HG02623 (cell line): Measurements from ENCODE around the gene KLRD1.
"Not testable (repeated sequence)": the region's sequence is repeated elsewhere in the genome, so short reads cannot be mapped to it uniquely, and the experiment has no call there.

Source experiments
- ATAC-seq: cut with Tn5 transposase; IDR thresholded peaks from one replicate; pipeline ENCODE4 v1.9.1; 2021; ENCODE audit warnings: moderate library complexity; ENCODE audit not compliant: unreplicated experiment

Gene KLRD1, protein sequence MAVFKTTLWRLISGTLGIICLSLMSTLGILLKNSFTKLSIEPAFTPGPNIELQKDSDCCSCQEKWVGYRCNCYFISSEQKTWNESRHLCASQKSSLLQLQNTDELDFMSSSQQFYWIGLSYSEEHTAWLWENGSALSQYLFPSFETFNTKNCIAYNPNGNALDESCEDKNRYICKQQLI

DNA sequence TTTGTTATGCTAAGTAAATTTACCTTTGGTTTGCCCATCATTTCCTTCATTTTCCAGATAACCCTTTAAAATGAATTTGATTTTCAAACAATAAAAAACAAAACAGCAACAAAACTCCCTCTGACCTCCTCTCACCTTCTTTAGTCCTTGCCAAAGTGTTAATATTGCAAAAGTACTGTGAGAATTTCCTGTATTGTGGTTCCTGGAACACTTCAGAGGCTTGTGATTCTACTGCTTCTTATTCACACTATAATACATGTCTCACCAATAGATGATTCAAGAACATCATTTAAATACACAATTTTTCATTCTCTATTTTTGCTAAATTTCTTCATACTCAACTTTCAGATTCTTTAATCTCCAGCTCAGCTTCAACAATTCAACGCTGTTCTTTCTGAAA lies at the start of gene KLRD1:
KLRD1 (plus strand) TSS at position 241 of the 400 bp plus-strand sequence. CDS start 208 bp downstream, outside the sequence.
- ATAC-seq: no peak

- no peak for ATAC-seq
Observed at GRCh38 chr12:10260927-10261326, 46.7 kb upstream of the KLRD1 start.

GRCh38 chr12:10268037-10268436 lies 39.6 kb upstream of the KLRD1 start:
- ATAC-seq: no peak

- ATAC-seq: no peak
Observed at GRCh38 chr12:10272467-10272866, 35.2 kb upstream of the KLRD1 start.

DNA sequence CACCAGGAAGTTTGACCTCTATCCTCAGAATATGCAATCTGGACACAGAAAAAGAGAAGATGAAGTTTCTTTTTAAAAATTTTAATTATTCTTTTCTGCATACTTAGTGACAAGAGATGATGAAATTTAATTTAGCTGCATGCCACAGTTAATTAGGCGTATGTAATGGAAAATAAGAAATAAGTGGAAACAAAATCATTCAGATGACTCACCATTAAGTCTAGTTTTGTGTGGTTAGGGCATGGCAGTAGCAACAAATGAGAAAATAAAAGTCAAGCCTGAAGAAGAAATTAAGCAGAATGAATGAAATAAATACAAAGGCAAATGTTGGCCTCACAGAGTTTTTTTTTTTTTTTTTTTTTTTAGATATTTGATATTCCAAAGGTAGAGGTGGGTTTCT lies 30.9 kb upstream of the KLRD1 start:
- no peak for ATAC-seq

GRCh38 chr12:10278104-10278503 lies 29.6 kb upstream of the KLRD1 start:
- no peak for ATAC-seq

DNA sequence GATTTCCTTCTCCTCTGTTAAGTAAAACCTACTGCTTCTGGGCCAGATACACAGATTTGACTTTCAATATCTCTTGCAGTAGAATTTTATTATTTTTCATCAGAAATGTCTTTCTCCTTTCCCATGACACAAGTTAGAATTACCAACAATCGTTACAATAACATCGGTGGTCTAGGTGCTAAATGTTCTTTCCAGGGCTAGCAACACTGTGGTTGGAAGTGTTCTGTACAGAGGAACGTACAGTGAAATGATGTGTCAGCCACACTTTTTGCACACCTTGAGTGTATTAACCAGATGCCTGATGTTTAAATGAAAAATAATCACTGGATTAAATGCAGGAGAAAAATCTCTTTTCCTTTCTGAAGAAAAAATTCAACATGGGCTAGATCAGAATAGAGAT lies 27.7 kb upstream of the KLRD1 start:
- no peak for ATAC-seq

DNA sequence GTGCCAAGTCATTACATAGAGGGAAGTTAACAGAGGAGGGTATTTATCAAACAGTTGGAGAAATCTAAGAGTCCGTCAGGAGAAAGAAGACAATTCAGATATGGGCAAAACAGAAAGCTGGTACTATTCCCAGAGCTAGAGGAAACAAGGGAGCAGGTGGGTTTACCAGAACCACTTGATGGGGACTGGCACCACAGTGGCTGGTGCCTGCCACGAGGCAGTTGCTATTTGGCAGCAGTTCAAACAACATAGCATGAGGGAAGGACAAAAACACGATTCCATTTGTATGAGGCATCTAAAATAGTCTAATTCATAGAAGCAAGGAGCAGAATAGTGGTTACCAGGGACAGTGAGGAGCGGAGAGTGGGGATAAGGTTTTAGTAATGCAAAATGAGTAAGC lies 24.6 kb upstream of the KLRD1 start:
- ATAC-seq: no peak

DNA sequence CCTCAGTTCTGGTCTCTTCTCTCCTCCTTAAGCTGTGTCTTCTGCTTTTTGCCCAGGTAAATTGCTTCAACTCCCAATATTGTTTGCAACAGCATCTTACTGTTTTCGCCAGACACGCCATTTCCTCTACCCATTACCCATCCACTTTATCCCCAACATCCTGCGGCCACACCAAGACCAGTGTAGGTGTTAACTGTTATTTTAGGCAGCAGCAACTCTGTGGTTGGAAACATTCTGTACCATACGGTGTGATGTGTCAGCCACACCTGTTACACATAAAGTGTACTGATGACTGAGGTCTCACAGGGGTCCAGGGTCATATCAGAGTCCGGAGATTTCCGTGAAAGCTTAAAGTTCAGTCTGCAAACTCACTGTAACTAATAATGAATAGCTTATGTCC lies 21.8 kb upstream of the KLRD1 start:
- ATAC-seq: no peak

- ATAC-seq: no peak
Observed at GRCh38 chr12:10289005-10289754, 18.5 kb upstream of the KLRD1 start.

GRCh38 chr12:10291030-10291429 lies 16.6 kb upstream of the KLRD1 start:
- ATAC-seq: no peak

- ATAC-seq: no peak
Observed at GRCh38 chr12:10293151-10293550, 14.5 kb upstream of the KLRD1 start.

- ATAC-seq: no peak
Observed at GRCh38 chr12:10293570-10294227, 14.0 kb upstream of the KLRD1 start.

GRCh38 chr12:10301103-10301502 lies 6.6 kb upstream of the KLRD1 start:
- ATAC-seq: no peak

DNA sequence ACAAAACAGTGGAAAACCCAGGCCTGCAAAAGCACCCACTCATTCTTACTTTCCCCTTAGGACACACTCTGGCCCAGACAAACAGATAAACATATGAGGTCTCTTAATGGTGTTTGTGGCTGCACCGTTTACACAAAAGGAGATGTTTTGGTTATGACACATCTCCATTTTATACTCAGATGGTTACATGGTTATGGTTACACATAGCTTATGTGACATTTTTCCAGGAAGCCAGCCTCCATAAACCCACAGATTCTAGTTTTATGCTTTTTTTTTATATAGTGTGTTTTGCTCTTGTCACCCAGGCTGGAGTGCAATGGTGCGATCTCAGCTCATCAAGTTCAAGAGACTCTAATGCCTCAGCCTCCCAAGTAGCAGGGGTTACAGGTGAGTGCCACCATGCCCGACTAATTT lies 3.5 kb upstream of the KLRD1 start:
- no peak for ATAC-seq

- no peak for ATAC-seq
Observed at GRCh38 chr12:10305411-10305810, 2.3 kb upstream of the KLRD1 start.

DNA sequence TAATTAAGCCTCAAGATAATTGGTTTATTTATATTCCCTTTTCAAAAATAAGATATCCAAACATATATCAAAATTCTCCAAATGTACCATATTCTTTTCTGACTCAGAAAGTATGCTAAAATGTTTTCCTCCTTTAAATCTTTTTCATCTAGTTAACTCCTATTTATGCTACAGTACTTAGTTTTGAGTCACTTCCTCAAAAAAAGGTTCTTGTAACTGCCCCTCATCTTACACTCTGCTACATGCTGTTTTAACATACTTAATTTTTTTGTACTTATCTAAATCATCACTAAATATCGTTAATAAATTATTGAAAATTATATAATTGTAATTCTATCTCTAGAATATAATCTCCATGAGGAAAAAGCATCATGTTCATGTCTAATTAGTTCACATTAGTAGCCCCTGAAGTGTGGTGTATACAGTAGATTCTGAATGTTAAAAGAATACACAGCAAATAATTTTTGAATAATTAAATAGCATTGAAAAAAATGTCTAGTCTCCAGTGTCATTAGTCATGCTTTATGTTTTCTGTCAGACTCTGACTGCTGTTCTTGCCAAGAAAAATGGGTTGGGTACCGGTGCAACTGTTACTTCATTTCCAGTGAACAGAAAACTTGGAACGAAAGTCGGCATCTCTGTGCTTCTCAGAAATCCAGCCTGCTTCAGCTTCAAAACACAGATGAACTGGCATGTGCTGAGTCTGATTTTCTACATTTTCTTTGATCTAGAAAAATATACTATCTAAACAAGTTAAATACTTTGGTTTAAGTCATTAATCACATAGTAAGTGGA lies 3.5 kb downstream of the KLRD1 start:
- ATAC-seq: no peak

DNA sequence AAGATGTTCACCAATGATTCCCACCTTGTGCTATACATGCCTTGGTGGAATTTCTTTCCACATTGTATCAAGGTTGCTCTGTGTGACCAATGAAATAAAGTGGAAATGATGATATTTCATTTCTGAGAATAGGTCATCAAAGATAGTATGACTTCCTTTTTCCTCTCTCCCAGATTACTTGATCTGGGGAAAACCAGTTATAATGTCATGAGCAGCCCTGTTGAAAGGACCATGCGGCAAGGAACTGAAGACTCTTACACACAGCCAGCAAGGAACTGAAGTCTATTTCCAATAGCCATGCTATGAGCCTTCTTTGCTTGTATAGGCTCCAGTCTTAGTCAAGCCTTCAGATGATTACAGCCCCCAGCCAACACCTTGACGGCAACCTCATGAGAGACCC lies 11.7 kb downstream of the KLRD1 start:
- ATAC-seq: no peak

DNA sequence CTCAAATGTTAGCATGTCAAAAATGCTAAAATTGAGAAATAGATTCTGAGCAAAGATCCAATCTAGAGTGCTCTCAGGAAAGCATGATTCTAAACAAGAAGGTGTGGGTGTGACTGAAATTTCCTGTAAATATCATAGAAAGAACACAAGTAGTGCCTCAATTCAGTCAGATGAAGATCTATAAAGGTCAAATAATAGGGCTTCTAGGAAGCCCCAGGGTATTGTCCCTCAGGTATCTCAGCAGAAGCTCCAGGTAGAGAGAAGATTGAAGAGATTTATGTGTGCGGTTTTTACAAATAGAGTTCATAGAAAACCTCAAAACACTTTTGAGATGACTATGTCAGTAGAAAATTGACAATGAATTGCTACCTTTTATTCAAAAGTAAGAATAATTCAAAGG lies 13.0 kb downstream of the KLRD1 start:
- ATAC-seq: no peak

- ATAC-seq: not testable (repeated sequence)
Observed at GRCh38 chr12:10328691-10329090, 21.0 kb downstream of the KLRD1 start.

DNA sequence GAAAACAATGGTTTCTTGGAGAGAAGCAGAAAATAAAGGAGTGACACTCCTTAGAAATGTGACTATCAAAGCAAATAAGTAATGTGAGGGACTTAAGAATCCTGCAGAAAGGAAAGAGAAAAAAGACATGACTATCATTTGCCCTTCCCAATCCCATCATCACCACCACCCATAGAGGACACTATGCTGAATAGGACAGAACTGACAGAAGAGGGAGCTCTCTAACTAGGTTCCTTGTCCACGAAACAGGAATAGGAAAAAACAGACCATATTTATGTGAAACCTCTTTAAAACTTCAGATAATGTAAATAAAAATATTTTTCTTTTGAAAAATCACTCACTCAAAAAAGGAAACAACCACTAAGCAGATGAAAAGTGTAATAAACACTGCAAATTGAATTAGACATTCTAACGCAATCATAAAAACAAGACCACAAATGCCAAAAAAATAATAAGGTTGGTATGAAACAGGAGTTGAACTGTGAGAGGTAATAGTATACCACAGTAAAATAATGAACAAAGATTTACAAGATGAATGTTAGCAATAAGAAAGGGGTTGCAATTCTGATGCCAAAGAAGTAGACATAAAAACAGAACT lies 24.1 kb downstream of the KLRD1 start:
- ATAC-seq: no peak
